GM21367 (cell line): ENCODE results near the gene IQCE.
"Not testable (repeated sequence)": the region's sequence is repeated elsewhere in the genome, so short reads cannot be mapped to it uniquely, and the experiment has no call there.

Experiments used
- ATAC-seq: cut with Tn5 transposase; IDR thresholded peaks from one replicate; pipeline ENCODE4 v1.9.1; 2021; ENCODE audit not compliant: unreplicated experiment

IQCE gene

GRCh38 chr7:2521341-2521745, 37.4 kb upstream of the IQCE start:
- no peak for ATAC-seq

GRCh38 chr7:2521952-2522591, 36.7 kb upstream of the IQCE start:
- no peak for ATAC-seq

- no peak for ATAC-seq
Measured at GRCh38 chr7:2522780-2523433, 35.9 kb upstream of the IQCE start.

- ATAC-seq, result no peak
Measured at GRCh38 chr7:2523461-2523936, 35.3 kb upstream of the IQCE start.

GRCh38 chr7:2523941-2524807, 34.6 kb upstream of the IQCE start:
- no peak for ATAC-seq

GRCh38 chr7:2524808-2525657, 33.7 kb upstream of the IQCE start:
- no peak for ATAC-seq

GRCh38 chr7:2525658-2526630, 32.8 kb upstream of the IQCE start:
- no peak for ATAC-seq

GRCh38 chr7:2526659-2527504, 31.9 kb upstream of the IQCE start:
- ATAC-seq, result no peak

GRCh38 chr7:2527505-2528467, 31.0 kb upstream of the IQCE start:
- ATAC-seq, result no peak

GRCh38 chr7:2528481-2529095, 30.2 kb upstream of the IQCE start:
- no peak for ATAC-seq

- ATAC-seq, result no peak
Measured at GRCh38 chr7:2529161-2530070, 29.4 kb upstream of the IQCE start.

- no peak for ATAC-seq
Measured at GRCh38 chr7:2530071-2530987, 28.4 kb upstream of the IQCE start.

GRCh38 chr7:2530994-2531795, 27.6 kb upstream of the IQCE start:
- not testable (repeated sequence) for ATAC-seq

GRCh38 chr7:2531796-2532110, 27.0 kb upstream of the IQCE start:
- ATAC-seq, result not testable (repeated sequence)
